ENCODE results near the gene REX1BD. TPM values are rescaled to one million over a fixed set of nuclear protein-coding genes. Genes with fewer than 3 reads are reported as not detected.
A peak's percentile ranks its signal among the peaks of the same experiment; 100 is the strongest.

REX1BD gene
- total RNA-seq, 1 experiment from 2014 or later = 97.1 TPM

DNA sequence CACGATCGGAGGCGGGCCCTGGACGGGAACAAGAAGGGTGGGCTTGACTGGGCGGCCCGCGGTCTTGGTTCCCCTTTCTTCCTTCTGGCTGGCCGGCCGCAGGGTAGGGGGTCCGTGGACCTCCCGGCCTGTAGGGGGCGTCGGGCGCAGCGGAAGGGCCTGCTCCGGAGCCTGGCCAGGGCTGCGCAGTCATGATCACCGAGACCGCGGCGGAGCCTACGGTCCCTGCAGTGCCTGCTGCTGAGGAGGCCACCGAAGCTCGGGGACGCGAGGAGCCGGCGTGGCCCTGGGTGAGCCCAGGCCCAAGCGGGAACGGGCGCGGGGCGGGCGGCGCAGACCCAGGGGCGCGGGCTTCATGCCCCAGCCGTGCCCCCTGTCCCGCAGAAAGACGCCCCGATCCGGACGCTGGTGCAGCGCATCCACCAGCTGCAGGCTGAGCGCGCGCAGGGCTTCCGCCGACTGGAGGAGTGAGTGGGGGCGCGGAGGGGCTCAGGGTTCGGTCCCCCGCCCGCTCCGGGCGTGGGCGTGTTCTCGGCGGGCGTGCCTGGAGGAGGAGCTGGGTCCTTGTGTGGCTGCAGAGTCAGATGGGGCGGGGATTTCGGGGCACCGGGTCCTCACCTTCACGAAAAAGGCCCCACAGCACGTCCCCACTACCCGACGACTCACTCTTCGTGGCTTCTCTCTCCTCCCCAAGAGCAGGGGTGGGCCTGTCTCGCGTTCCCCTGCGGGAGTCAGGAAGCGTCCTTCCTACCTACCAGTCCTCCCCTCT lies at the start of gene REX1BD (continued):
- TF ChIP-seq, protein P1, sequence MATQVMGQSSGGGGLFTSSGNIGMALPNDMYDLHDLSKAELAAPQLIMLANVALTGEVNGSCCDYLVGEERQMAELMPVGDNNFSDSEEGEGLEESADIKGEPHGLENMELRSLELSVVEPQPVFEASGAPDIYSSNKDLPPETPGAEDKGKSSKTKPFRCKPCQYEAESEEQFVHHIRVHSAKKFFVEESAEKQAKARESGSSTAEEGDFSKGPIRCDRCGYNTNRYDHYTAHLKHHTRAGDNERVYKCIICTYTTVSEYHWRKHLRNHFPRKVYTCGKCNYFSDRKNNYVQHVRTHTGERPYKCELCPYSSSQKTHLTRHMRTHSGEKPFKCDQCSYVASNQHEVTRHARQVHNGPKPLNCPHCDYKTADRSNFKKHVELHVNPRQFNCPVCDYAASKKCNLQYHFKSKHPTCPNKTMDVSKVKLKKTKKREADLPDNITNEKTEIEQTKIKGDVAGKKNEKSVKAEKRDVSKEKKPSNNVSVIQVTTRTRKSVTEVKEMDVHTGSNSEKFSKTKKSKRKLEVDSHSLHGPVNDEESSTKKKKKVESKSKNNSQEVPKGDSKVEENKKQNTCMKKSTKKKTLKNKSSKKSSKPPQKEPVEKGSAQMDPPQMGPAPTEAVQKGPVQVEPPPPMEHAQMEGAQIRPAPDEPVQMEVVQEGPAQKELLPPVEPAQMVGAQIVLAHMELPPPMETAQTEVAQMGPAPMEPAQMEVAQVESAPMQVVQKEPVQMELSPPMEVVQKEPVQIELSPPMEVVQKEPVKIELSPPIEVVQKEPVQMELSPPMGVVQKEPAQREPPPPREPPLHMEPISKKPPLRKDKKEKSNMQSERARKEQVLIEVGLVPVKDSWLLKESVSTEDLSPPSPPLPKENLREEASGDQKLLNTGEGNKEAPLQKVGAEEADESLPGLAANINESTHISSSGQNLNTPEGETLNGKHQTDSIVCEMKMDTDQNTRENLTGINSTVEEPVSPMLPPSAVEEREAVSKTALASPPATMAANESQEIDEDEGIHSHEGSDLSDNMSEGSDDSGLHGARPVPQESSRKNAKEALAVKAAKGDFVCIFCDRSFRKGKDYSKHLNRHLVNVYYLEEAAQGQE (IDR thresholded peaks at IDR 0.05; ENCODE audit: low read depth) = no peak
- TF ChIP-seq POLR2A (IDR thresholded peaks at IDR 0.05; ENCODE audit: borderline replicate concordance, extremely low read depth, insufficient read depth, insufficient read length) (peak; percentile 58), JUND (IDR thresholded peaks at IDR 0.05) (no peak), ELF1 (IDR thresholded peaks at IDR 0.05; ENCODE audit: borderline replicate concordance, low read depth) (no peak), POLR2AphosphoS5 (IDR thresholded peaks at IDR 0.05; ENCODE audit: low read depth, low read length) (peak; percentile 72), RAD21 (IDR thresholded peaks at IDR 0.05; ENCODE audit: low read depth) (peak; percentile 38; the same call in 1 of the 2 replicates), SRF (IDR thresholded peaks at IDR 0.05; ENCODE audit: low read depth) (no peak), EZH2 (IDR thresholded peaks at IDR 0.05) (no peak), CBX3 (IDR thresholded peaks at IDR 0.05; ENCODE audit: low read depth) (no peak), EZH2phosphoT487 (IDR thresholded peaks at IDR 0.05; ENCODE audit: borderline replicate concordance) (no peak)

DNA sequence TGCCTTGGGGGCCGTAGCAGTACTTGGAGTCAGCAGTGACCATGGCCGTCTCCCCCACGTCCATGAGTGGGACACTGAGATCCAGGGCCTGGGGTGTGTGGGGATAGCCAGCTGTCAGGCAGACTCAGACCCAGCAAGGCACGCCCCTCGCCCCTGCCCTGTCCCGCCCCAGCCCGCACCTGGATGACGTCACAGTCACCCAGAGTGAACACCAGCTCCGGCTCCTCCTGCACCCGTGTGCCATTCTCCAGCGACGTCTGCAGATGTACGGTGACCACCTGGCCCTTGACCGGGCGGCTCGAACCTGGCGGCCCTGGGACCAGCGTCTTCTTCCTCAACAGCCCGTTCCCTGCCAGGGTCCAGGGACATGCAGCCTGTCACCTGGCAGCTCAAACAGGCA lies 49.2 kb upstream of the REX1BD start:
- no peak overlapping the region for H3K27ac ChIP-seq (ENCODE audit: low read depth, low read length)
- no peak overlapping the region for H3K4me3 ChIP-seq (replicated peaks in 1 of 2; ENCODE audit: low read depth in 1 of 2, low read length in 2 of 2)
- H3K36me3 ChIP-seq (ENCODE audit: control insufficient read depth in 1 of 2, insufficient read depth in 2 of 2, low read length in 2 of 2) = peaks cover 20 to 21% of the 10 kb centered on the region in 2 experiments; a peak in 3 of 4 replicates
- H3K4me1 ChIP-seq (ENCODE audit: control insufficient read depth in 1 of 2, insufficient read depth in 2 of 2, low read length in 2 of 2) = peaks cover 7 to 16% of the 10 kb centered on the region in 2 experiments
- H3K27me3 ChIP-seq (ENCODE audit: insufficient read depth, low read length) = no peaks in the 10 kb centered on the region
- no peaks in the 10 kb centered on the region for H3K9me3 ChIP-seq (ENCODE audit: control insufficient read depth in 1 of 2, insufficient read depth in 1 of 2, low read depth in 1 of 2, low read length in 2 of 2)
- CTCF ChIA-PET = no interaction called here
- intact Hi-C loops (cut with micrococcal nuclease) = no loop called here
- peaks cover 17% of the 10 kb centered on the region for H3K79me2 ChIP-seq (ENCODE audit: insufficient read depth, low read length)
- H3K9ac ChIP-seq (ENCODE audit: low read length) = no peak overlapping the region
- POLR2A ChIA-PET = no interaction called here
- H4K20me1 ChIP-seq (ENCODE audit: insufficient read depth) = no peaks in the 10 kb centered on the region
- H2AFZ ChIP-seq (ENCODE audit: low read depth, low read length, poor library complexity, severe bottlenecking) = no peak overlapping the region
- ATAC-seq (no peak), DNase-seq (ENCODE audit: low read depth, low spot score) (no peak)
- H3K9me2 ChIP-seq (ENCODE audit: insufficient read depth) = no peaks in the 10 kb centered on the region
- no TSS peak for BruUV-seq (replicated peaks)
- TF ChIP-seq ELF1 (IDR thresholded peaks at IDR 0.05; ENCODE audit: borderline replicate concordance, low read depth) (no peak), YY1 (IDR thresholded peaks at IDR 0.05; ENCODE audit: extremely low read depth, insufficient replicate concordance, low read depth, low read length) (no peak), EZH2phosphoT487 (IDR thresholded peaks at IDR 0.05; ENCODE audit: borderline replicate concordance) (no peak), RAD21 (IDR thresholded peaks at IDR 0.05; ENCODE audit: low read depth) (no peak), CEBPB (IDR thresholded peaks at IDR 0.05; ENCODE audit: low read depth) (no peak), SIN3A (IDR thresholded peaks at IDR 0.05; ENCODE audit: low read depth) (no peak), POLR2A (IDR thresholded peaks at IDR 0.05; ENCODE audit: borderline replicate concordance, extremely low read depth, insufficient read depth, insufficient read length) (no peak), SP1 (IDR thresholded peaks at IDR 0.05; ENCODE audit: low read depth) (no peak), SRF (IDR thresholded peaks at IDR 0.05; ENCODE audit: low read depth) (no peak)
- TF ChIP-seq, protein P2, sequence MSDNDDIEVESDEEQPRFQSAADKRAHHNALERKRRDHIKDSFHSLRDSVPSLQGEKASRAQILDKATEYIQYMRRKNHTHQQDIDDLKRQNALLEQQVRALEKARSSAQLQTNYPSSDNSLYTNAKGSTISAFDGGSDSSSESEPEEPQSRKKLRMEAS (IDR thresholded peaks at IDR 0.05) = no peak
- TF ChIP-seq, protein P3, sequence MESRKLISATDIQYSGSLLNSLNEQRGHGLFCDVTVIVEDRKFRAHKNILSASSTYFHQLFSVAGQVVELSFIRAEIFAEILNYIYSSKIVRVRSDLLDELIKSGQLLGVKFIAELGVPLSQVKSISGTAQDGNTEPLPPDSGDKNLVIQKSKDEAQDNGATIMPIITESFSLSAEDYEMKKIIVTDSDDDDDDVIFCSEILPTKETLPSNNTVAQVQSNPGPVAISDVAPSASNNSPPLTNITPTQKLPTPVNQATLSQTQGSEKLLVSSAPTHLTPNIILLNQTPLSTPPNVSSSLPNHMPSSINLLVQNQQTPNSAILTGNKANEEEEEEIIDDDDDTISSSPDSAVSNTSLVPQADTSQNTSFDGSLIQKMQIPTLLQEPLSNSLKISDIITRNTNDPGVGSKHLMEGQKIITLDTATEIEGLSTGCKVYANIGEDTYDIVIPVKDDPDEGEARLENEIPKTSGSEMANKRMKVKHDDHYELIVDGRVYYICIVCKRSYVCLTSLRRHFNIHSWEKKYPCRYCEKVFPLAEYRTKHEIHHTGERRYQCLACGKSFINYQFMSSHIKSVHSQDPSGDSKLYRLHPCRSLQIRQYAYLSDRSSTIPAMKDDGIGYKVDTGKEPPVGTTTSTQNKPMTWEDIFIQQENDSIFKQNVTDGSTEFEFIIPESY (IDR thresholded peaks at IDR 0.05; ENCODE audit: extremely low read depth, insufficient replicate concordance, low read length) = no peak
- H3K4me2 ChIP-seq (ENCODE audit: low read length) = no peak overlapping the region
- RAD21 ChIA-PET (ENCODE audit: low non-redundant PET in 1 of 2, low total read pairs in 2 of 2, uncharacterized antibody in 2 of 2, unreplicated experiment in 2 of 2) = no interaction called here

Data from HCT116 (cell line).